Psoas muscle (tissue), 8 donors: ENCODE data around the gene TPST1. TPM values are rescaled to one million over a fixed set of nuclear protein-coding genes. Genes with fewer than 3 reads are reported as not detected.

Experiments
- ATAC-seq, 4 donors: fragments of 200-7000 bp; cut with Tn5 transposase; one replicate each; pipeline ENCODE4 v1.9.1; 2020; ENCODE audit warnings: moderate library complexity in 3 of 4, mild to moderate bottlenecking in 2 of 4
- DNase-seq, 2 donors: peaks; one replicate each; pipeline ENCODE4 v3.0.0-alpha.2; 2020
- H3K27ac ChIP-seq: fragments of 200-600 bp; one replicate; pipeline ENCODE4 v1.8.0; 2022
- H3K27me3 ChIP-seq, 3 donors: fragments of 200-600 bp in 1 of 3; one replicate each; pipeline versions ENCODE4 v1.6.1 to v1.8.0; 2013 to 2022; ENCODE audit warnings: low read length in 2 of 3, mild to moderate bottlenecking in 2 of 3, moderate library complexity in 1 of 3; ENCODE audit not compliant: insufficient read depth in 3 of 3
- H3K36me3 ChIP-seq, 2 donors: fragments of 200-600 bp in 1 of 2; one replicate each; pipeline versions ENCODE4 v1.6.1 to v1.8.0; 2013 to 2022; ENCODE audit warnings: low read depth in 1 of 2, mild to moderate bottlenecking in 1 of 2, moderate library complexity in 1 of 2; ENCODE audit not compliant: insufficient read depth in 1 of 2
- H3K4me1 ChIP-seq: fragments of 200-600 bp; one replicate; pipeline ENCODE4 v1.8.0; 2022
- H3K4me3 ChIP-seq: fragments of 200-600 bp; one replicate; pipeline ENCODE4 v1.8.0; 2022; ENCODE audit warnings: mild to moderate bottlenecking
- H3K9me3 ChIP-seq: fragments of 200-600 bp; one replicate; pipeline ENCODE4 v1.8.0; 2022
- WGBS, 3 donors: extraction: QIAGEN DNeasy Blood & Tissue Kit; methylation state at CpG; one replicate each; pipeline versions ENCODE4 v1.1.6 to v1.1.7; 2013; 5-methylcytosine and 5-hydroxymethylcytosine counted together
- intact Hi-C, 2 donors: fragments of 100-400 bp; cut with DNase I; formaldehyde crosslinking; loops; one replicate each; pipeline versions ENCODE4 v1.11.0 to v1.14.2; 2022
- polyA plus RNA-seq, 3 donors: library from polyadenylated mRNA; stranded (reverse); fragments of 200-250 nt; gene quantifications; one replicate each; pipeline ENCODE4 v1.2.3, GENCODE V29; 2013
- total RNA-seq, 4 donors: library from RNA; stranded (reverse); fragmentation: NEBNext Ultra II Directional in 2 of 4; extraction: Animal tissue kit (Norgen Biotek cat#: 25700) in 2 of 4; gene quantifications; one replicate each; pipeline versions ENCODE4 v1.2.1 to v1.2.4, GENCODE V29; 2021 to 2023
- TF ChIP-seq, protein P1 (sequence below): fragments of 200-600 bp; IDR thresholded peaks from one replicate; pipeline ENCODE4 v1.8.0; 2022; ENCODE audit warnings: antibody characterized with exemption
- donor health status: healthy with polysubstance abuse.
- donor health status: DM: no; HTN: no; CAD: no; lungs with moderate emphysema.
- donor health status: Bipolar disorder and iron deficiency.
- donor health status: healthy.
- donor health status: DM: yes; HTN: yes; CAD: no.
- donor health status: DM: no; HTN: no; CAD: no.
- donor health status: DM: no; HTN: no; CAD: no.
- donor health status: DM: yes; HTN: yes; CAD: no.

TPST1 gene
- total and polyA plus RNA-seq, 7 donors: 1.8 to 4.5 (median 2.8) TPM

DNA sequence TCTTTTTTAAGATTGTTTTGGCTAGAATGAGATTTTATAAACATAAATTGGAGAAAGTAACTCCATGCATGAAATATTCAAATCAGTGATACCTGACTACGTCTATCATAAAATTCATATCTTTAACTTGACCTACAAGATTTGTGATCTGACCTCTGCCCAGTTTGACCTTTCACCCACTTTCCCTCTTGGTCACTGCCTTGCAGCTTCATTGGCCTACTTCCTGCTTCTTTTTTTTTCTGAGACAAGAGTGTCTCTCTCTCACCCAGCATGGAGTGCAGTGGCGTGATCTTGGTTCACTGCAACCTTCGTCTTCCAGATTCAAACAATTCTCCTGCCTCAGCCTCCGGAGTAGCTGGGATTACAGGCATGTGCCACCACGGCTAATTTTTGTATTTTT is 28.5 kb downstream of the TPST1 start:
- no peaks in the 10 kb centered on the region for H3K4me1 ChIP-seq
- DNase-seq (no peak), ATAC-seq (no peak)
- no peak overlapping the region for H3K27ac ChIP-seq
- TF ChIP-seq, protein P1, sequence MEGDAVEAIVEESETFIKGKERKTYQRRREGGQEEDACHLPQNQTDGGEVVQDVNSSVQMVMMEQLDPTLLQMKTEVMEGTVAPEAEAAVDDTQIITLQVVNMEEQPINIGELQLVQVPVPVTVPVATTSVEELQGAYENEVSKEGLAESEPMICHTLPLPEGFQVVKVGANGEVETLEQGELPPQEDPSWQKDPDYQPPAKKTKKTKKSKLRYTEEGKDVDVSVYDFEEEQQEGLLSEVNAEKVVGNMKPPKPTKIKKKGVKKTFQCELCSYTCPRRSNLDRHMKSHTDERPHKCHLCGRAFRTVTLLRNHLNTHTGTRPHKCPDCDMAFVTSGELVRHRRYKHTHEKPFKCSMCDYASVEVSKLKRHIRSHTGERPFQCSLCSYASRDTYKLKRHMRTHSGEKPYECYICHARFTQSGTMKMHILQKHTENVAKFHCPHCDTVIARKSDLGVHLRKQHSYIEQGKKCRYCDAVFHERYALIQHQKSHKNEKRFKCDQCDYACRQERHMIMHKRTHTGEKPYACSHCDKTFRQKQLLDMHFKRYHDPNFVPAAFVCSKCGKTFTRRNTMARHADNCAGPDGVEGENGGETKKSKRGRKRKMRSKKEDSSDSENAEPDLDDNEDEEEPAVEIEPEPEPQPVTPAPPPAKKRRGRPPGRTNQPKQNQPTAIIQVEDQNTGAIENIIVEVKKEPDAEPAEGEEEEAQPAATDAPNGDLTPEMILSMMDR: no peak
- H3K36me3 ChIP-seq: no peaks in the 10 kb centered on the region
- H3K27me3 ChIP-seq: no peaks in the 10 kb centered on the region
- intact Hi-C loops: no loop called here
- 71 to 79% (median 77%) methylated on average over 5 of the region's 5 CpGs for WGBS, 3 donors
- no peaks in the 10 kb centered on the region for H3K9me3 ChIP-seq
- no peak overlapping the region for H3K4me3 ChIP-seq

DNA sequence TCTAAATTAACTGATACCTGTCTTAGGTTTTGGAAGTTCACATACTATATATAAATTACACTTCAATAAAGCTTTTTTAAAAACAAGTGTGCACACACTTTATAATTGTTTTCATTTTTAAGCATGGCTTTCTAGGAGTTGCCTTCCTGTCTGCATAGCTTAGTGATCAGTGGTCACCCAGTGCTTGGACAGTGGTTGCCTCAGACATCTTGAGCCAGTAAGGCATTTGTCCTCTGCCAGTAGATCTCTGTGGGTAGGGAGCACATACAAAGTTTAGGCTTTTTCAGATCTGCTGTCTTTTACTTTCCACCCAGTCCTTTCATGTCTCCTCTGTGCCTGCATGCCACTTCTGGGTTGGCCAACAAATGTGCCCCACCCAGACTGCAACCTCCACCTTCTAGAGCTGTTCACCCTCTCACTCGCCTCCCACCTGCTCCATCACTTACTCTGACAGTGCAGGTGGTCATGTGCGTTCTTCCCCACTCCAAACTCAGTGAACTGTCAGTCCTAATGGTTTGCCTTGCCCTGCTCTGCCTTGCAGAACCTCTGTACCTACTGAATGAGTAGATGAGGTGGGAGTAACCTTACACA is 31.7 kb downstream of the TPST1 start:
- no peak overlapping the region for H3K27ac ChIP-seq
- H3K36me3 ChIP-seq: no peaks in the 10 kb centered on the region
- TF ChIP-seq, protein P1: no peak
- WGBS, 3 donors: 85 to 89% (median 88%) methylated on average over 2 of the region's 2 CpGs
- no peak for ATAC-seq
- H3K27me3 ChIP-seq: no peaks in the 10 kb centered on the region
- H3K4me1 ChIP-seq: no peaks in the 10 kb centered on the region
- intact Hi-C loops: no loop called here
- no peaks in the 10 kb centered on the region for H3K9me3 ChIP-seq
- H3K4me3 ChIP-seq: no peak overlapping the region
- DNase-seq: no peak

DNA sequence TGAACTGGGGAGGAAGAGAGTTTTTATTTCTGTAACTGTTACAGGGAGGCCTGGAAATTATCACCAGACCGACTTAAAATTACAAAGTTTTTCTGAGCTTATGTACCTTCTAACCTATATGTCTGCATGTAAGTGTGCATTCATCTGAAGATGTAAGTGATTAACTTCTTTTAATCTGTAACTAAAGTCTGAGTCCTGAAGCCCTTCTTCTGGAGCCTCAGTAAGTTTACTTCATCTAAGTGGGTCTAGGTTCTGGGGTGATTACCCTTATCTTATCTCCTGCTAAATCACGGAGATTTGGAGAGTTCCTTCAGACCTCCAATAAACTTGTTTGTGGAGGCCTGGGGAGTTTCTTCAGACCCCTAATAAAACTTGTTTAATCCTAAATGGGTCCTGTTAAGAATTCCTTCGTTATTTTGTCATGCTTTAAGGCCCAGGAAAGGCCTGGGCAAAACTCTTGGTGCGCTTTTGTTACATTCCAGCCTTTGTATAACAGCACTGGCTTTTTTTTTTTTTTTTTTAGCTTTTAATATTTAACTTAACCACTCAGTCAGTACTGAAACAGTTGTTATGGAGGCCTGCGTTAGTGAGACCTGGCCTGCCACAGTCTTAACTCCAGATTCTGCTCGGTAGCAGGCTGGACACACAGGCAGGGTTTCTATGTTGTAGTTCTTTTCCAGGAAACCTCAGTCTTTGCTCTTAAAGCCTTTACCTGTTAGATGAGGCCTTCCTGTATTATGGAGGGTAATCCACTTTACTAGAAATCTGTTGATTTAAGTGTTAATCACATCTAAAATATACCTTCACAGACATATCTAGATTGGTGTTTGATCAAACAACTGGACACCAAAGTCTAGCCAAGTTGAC is 33.0 kb downstream of the TPST1 start:
- TF ChIP-seq, protein P1: no peak
- H3K36me3 ChIP-seq: no peaks in the 10 kb centered on the region
- intact Hi-C loops: no loop called here
- no peaks in the 10 kb centered on the region for H3K27me3 ChIP-seq
- no peak overlapping the region for H3K4me3 ChIP-seq
- no peaks in the 10 kb centered on the region for H3K4me1 ChIP-seq
- H3K9me3 ChIP-seq: no peaks in the 10 kb centered on the region
- WGBS, 3 donors: 66 to 83% (median 77%) methylated on average over 6 of the region's 6 CpGs
- no peak for DNase-seq
- H3K27ac ChIP-seq: no peak overlapping the region
- ATAC-seq: no peak

DNA sequence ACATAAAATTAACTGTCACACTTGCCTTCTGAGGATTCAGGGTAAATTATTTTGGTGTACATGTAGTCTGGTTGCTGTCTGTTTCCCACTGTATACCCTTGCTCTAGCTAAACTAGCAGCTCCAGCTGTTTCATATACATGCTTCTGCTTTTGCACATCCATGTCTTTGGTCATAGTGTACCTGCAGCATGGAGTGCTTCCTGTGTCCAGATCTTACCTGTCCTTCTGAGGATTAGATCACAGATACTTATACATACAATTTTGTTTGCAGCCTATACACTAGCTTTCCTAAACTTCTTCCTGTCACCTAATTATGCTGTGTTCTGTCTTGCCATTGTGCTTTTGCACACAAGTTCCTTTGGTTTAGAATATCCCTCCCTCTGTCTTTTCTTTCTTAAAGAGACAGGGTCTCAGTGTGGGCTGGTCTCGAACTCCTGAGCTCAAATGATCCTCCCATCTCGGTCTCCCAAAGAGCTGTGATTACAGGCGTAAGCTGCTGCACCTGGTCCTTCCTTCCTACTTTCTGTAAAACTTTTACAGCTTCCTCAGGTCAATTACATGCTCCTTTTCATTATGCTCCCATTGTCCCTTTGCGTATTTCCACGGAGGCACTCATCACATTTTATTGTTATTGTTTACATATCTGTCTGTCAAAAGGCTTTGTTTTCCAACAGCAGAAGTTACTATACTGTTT is 33.8 kb downstream of the TPST1 start:
- no peak overlapping the region for H3K27ac ChIP-seq
- H3K9me3 ChIP-seq: no peaks in the 10 kb centered on the region
- no peaks in the 10 kb centered on the region for H3K4me1 ChIP-seq
- intact Hi-C loops: no loop called here
- no peak for ATAC-seq
- H3K4me3 ChIP-seq: no peak overlapping the region
- no peaks in the 10 kb centered on the region for H3K27me3 ChIP-seq
- no peaks in the 10 kb centered on the region for H3K36me3 ChIP-seq
- DNase-seq: no peak
- 59 to 67% (median 60%) methylated on average over 5 of the region's 5 CpGs for WGBS, 3 donors
- TF ChIP-seq, protein P1: no peak
